HG03103 (cell line): Measurements from ENCODE around the gene TBX4.

Source experiments
- ATAC-seq: cut with Tn5 transposase; IDR thresholded peaks from one replicate; pipeline ENCODE4 v1.9.1; 2021; ENCODE audit warnings: low read depth; ENCODE audit not compliant: unreplicated experiment

The TBX4 gene

DNA sequence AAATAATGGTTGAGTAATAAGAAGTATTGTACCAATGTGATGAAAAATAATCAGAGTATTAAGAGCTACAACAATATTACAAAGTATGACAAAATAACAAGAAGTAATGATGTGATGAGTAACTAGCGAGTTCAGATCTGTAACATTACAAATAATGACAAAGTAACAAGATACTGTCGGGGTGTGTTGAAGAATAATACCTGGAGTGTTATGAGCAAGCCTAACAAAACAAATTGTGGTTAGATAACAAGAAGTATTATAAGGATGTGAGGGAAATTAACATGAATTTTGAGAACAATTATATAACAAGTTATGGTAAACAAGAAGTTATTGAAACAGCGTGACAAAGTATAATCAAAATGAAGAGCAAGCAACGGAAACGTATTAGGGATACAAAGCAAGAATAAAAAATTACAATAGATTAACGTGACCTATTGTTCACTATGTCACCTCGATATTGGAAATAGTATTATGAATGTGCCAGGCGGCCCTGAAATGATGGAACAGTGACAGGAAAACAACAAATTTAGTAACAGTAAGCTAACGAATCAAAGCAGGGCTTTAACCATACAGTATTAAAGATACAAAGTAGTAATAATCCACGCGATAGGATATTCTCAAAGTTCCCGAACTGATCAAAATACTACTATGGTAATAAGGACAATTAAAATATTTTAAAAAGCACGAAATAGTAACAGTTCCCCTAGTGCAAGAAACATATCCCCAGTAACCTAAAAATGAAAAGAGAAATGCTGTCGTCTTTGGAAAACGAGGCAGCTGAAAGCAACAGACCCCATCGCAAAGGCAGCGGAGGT lies 1.6 kb downstream of the TBX4 start:
- no peak for ATAC-seq

DNA sequence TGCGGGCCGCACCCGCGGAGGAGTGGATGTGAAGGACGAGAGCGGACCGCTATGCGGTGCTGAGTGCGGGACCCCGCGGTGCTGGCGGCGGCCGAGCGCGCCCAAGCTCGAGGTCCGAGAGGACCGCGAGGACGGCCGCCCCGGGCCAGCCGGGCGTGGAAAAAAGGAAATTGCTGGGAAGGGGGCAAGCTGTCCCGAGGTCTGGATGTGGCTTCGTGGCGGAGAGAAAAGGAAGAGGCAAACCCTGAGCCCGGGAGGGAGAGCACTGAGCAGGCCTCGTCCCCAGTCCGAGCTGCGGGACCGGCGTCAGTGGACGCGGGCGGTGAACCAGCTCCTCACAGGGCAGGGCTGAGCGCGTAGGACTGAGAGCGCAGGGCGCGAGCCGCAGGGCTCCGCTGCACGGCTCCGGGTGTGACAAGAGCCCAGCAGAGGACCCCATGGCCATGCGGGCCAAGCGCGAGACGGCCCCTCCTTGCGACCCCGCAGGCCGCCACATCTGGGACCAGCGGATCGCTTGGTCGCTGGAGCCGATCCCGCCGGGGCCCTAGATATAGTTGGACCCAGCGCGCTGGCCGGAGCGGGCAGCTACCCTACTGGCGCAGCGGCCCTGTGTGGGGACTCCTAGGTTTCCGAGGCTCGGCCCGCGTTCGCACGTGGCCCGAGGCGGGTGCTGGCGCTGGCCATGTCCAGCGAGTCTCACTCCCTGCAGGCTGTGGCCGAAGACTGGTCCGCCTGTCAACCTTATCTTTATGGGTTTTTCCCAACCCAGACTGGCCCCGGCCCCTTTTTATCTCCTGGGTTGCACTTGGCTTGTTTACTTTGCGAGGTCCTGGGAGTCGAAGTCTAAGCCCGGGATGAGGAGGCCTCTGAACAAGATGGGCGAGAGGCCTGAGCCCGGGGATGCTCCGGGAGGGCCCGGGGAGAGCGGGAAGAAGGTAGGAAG lies 2.4 kb downstream of the TBX4 start:
- ATAC-seq = no peak

DNA sequence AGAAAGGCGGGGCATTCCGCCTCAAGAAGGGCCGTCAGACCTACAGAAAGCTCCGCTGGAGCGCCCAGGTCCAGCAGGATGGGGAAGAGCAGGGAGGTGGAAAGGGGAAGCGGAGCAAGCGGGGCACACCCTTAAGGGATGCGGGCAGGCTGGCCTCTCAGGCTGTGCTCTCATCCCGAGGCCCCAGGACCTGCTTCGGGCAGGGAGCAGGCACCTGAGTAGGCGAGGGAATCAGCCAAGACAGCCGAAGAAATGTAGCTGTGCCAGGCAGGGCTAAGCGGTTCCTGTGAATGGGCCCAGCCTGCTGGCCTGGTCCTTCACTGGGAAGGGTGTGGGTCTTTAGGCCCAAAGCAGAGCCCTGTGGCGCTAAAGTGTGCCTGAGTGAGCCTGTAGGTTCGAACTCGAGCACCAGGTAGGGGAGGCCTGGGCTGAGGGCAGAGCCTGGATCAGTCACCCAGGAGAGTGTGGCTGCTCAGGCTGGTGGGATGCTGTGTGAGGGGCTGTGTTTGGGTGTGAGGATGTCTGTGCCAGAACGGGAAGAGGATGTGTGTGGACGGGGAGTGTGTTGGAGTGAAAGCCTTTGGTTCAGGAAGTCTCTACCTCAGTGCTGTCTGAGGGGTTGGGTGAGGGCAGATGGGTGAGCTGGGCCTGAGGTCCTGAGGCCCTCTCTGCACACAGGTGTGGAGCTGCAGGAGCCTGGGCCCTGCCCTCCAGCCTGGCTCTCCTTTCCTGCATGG lies 3.3 kb downstream of the TBX4 start:
- no peak for ATAC-seq

DNA sequence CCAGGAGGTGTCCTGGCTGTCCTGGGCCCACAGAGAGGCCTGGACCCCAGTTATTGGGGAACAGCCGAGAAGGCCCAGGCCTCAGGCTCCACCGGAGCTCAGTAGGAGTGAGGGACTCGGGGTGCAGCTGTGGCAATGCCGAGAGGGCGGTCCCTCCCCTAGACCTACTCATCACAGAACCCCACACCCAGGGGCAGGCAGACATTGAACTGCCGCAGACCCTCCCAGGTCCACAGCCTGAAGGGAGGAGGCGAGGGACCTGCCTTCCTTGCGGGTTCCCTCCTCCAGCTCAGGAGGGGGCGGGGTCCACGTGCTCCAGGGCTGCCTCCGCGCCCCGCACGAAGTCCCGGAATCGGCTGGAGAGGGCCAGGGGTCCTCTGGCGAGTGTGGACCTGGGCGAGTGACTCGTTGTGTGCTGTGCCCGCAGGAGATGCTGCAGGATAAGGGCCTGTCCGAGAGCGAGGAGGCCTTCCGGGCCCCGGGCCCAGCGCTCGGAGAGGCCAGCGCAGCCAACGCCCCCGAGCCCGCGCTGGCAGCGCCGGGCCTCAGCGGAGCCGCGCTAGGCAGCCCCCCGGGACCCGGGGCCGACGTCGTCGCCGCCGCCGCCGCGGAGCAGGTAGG lies 3.9 kb downstream of the TBX4 start:
- ATAC-seq = no peak

DNA sequence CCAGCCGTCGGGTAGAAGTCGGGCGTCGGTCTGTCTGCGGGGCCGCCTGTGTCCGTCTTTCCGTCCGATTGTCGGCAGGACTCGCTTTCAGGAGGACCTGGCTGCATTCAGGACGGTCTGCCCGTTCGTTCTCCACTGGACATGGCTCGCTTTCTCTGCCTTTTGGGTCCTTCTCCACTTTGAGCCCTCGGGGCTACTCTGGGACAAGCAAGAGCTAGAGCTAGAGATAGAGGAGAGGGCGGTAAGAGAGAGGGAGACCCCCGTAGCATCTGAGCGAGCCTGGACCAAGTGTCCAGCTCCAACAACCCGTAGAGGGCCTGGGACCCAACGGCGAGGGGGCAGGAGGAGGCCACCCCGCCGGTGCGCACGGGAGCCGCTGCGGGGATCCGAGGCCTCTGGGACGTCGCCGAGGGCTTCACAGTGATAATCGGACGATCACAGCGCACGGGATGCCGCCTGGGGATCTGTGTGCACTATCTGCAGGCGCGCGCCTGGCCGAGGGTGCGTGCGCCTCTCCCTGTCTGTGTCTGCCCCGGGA lies 4.5 kb downstream of the TBX4 start:
- ATAC-seq = no peak

DNA sequence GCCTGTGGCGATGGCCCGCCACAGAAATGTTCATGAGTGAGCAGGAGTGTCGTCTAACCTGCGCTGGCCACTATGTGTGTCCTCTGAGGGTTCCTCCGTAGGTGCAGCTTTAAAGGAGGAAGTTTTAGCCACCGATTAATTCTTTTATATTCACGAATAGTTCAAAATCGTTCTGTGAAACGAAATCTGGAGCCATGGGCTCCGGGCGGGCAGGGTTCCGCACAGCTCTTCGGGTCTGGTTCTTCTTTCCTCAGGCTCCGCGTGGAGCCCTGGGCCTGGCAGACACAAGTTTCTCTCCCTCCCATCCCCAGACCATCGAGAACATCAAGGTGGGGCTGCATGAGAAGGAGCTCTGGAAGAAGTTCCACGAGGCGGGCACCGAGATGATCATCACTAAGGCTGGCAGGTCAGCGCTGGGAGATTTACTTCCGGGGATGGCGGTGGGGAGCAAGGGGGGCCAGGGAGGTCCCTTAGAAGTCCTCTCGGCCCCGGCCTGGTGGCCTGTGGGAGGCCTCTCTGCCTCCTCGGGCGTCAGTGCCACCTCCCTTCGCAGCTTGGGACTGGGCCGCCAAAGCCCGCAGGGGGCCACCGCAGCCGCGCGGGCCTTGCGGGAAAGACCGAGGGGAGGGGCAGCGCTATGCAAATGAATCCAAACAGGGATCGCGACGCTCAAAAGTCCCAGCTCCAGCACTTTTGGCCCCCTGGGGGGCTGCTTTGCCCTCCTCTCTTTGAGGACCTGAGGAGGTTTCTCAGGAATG lies 5.2 kb downstream of the TBX4 start:
- no peak for ATAC-seq

DNA sequence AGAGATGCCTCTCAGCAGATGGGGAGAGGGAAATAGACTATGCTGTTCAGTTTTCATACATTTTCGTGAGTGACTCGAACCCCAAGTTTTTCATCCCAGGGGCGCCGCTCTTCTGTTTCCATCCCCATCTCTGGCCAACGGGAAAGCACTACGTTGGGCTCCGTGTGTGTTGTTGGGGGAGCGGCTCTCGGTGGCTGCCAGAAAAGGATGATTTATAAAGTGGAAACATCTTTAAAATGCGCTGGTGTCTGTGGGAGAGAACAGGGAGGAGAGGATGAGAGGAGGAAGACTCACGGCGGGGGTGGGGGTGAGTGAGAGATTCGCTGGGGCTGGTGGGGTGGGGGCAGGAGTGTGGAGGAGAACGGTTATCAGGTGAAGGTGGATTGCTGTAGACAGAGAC lies 5.8 kb downstream of the TBX4 start:
- ATAC-seq = no peak

DNA sequence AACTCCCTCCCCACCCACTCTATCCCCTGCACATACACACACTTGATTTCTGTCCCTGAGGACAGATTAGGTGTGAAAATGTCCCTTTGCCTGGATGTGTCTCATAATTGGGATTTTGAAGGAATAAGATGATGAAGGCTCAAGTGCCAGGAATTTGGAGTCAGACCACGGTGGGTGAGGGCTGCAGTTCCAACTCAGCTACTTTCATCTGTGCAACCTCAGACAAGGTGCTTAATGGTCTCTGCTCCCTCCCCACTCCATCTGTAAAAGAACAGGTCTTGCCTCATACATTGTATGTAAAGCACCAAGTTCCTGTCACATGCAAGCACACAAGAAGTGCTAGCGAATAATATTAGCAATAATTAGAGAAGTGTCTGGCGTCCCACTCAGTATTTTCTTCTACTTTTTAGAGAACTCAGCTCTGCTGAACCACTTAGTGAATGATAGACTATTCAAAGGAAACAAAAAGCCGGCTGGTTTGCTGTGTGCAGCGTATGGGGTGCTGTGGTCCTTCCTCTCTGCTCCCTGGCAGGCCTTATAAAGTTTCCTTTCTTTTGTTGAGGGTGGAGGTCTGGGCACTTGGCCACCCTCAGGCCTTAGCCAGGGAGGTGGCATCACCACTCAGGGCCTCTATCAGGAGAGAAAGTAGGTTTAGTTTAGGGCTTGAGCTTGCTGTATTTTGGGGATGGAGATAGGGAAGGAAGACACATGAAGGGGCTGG lies 6.4 kb downstream of the TBX4 start:
- ATAC-seq = no peak

DNA sequence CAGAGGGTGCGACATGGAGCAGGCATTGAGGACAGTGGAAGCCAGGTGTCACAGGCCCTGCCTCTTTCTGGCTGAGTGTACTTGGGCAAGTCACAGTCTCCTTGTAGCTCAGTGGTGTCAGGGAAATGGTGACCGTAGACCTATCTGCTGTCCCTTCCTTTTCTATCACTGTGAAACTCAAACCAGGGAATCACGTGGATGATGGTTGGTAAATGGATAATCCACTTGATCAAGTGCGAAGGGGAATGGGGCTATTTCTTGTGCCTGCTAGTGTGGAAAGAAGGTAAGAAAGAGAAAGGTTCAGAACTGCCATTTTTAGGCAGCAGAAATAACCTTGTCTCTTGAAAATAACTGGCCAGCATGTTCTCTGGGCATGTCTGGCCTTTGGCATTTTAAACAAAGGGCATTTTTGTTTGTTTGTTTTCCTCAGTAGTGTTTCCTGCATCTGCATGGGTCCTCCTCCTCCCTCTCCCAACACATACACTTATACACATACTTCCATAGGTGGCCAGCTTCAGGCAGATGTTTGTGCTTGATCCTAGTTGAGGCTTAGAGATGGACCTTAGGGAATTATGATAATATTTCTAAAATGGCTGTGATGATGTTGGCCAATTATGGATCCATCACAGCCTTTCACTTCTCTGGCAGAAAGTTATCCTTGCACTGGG lies 7.1 kb downstream of the TBX4 start:
- no peak for ATAC-seq

DNA sequence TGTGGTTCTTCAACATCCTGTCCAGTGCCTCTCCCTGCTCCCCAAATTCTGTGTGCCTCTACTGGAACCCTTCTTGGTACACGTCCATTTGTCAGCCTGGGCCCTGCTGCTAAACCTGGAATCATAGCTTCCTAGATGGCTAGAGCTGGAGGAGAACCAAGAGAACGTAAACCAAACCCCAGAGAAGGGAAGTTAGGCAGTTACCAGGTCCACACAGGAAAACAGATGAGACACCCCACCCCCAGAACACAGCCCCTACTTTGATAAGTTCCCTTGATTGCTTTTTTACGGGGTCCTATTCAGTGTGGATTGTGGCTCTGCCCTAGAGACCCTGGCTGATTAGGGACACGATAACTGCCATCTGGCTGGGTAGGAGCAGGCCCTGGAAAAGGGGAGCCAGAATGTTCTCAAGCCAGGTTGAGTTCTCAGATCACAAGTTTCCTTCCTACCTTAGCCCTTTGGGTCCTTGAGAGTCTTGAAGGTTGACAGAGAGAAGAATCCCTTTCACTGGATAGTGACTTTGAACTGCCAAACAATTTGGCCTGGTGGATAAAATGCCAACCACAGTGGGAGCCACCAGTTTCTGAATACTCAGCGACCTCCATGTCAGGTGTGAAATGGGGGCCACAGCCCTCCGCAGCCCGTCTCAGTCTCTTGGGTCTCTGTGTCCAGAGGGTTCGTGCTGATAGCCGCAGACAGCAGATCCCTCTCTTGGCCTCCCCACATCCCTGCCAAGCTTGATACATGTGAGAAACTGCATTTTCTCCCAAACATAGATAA lies 7.9 kb downstream of the TBX4 start:
- ATAC-seq = no peak

DNA sequence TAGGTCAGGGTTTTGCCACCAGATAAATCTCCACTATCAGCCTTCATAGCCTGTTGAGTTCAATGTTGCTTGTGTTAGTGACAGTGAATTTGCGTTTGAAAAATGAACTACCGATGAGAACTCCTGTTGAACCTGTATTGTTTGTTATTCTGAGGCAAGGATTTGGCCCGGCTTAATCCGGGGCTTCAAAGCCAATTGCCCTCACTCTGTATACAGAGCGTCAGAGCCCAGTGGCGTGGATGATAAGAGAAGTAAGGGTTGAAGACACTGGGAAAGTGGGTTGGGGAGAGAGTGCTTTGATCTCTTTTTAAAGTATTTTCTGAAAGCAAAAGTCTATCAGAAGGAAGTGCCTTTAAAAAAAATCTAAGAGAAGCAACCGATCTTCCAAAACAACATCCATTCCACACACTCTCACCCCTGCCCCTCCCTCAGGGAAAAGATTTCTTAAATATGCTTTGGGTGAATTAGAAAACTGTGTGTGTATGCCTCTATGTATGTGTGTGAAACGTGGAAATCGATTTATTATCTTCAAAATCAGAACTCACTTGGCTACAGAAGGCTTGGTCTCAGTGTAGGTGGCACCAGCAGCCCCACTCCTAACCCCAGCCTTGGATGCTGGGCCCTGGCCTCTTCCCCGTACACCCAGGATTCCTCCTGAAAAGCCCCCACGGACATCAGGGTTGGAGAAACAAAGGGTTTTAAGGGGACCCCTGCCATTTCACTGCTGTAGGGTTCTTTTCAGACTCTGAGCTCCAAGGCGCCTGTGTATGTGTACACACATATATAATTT lies 8.8 kb downstream of the TBX4 start:
- ATAC-seq = no peak

DNA sequence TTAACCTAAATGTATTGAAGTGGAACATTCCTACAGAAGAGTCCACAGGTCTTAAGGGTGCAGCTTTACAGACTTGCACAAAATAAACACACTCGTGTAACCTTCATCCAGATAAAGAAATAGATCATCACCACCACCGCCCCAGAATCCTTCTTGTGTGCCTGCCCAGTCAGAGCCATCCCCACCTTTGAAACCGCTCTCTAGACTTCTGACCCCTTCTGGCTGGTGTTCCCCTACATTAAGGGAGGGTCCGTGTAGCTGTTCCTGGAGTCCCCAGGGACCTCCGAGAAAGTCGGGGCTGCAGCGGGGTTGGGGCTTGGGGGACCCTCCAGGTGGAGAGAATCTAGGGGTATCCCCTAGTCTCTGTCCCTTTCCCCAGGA lies 9.4 kb downstream of the TBX4 start:
- no peak for ATAC-seq

DNA sequence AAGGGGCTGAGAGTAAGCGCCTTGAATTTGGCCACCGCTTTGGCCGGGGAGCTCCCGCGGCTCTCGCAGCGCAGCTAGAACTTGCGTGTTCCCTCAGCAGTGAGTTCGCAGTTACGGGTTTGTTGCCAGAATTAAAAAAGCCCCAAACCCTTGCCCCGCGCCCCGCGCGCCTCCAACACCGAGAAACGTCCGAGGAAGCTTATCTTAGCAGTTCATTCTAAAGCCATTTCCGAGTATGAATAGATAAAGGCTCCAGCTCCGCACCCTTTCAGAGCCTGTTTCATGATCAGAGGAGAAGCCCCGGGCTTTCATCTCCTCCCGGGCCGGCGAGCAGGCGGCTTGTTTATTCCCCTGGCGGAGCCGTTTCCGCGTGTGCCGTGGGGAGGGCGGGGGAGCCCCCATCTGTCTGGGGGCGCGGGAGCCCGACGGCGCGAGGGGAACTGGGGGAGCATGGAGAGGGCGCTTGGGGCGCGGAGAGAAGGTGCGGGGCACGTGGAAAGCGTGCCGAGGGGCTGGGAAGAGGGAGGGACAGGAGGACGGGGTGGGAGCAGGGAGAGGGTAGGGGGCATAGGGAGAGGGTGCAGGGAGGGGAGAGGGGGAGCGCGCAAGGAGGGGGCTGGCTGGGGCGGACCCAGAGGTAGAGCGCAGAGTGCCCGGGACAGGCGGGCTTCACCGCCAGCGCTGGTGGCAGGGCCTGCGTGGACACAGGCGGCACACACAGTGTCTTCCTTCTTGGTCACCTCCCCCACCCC lies 9.9 kb downstream of the TBX4 start:
- no peak for ATAC-seq

DNA sequence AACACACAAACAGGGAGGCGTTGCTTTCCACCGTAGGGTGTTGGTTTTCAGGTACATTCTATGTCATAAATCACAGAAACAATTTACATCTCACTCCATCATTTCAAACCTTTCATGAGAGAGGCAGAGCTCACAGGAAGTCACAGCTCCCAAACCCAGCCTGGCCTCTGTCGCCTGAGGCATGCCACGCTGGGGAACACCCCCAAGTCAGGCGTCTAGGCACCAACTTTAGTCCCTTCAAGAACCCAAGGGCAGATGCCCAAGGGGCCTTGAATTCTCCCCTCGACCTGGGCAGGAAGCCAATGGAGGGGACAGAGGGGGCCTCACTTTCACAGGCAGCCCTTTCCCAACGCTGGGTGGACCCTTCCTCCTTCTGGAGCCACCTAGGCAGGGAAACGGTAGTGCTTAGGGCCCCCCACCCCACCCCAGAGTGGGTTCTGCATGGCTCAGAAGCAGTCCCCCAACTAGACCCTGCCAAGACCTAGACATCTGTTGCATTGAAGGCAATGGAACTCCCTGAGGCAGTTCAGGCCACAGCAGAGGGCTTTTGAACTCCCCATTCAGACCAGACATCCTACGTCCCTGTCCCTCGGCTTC lies 10.6 kb downstream of the TBX4 start:
- no peak for ATAC-seq

DNA sequence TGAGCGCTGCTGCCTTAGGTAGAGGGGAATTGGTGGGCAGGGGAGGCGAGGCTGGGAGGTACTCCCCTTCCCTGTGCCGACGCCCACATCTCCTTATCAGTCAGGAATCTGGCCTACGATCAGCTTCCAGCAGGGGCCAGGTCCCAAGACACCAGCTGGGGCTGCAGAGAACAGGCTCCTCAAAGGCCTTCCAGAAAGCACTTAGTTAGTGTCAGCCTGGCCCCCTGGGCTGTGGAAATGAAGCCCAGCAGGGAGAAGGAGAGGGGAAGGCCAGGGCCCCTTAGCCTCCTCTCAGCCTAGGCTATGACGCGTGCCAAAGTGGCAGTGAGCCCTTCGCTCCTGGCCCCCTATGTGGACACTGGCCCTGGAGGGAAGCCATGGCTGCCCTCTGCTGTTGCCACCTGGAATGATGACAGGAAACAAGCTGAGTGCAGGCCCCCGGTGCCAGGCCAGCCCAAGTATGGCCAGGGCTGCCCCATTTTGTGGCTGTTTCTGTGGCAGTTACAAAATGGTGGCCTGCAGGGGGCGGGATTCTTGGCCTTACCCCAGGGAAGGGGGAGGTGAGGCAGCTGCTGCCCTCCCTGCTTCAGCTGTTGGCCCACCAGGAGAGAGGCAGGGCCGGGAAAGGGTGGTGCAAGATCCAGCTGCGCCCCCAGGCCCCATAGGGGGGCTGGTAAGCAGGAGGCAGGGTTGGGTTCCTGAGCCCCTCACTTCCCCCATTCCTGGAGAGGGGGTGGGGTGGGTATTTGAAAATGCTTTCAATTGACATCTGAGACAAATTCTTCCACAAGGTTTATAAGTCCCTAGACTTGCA lies 11.3 kb downstream of the TBX4 start:
- no peak for ATAC-seq
